Measurements from ENCODE around the gene MRC2. TPM values are rescaled to one million over a fixed set of nuclear protein-coding genes. Genes with fewer than 3 reads are reported as not detected.

MRC2 gene
- polyA plus RNA-seq, 2 of the 4 experiments (the other 2 are of a cell fraction), result 20.2 to 57.3 TPM

DNA sequence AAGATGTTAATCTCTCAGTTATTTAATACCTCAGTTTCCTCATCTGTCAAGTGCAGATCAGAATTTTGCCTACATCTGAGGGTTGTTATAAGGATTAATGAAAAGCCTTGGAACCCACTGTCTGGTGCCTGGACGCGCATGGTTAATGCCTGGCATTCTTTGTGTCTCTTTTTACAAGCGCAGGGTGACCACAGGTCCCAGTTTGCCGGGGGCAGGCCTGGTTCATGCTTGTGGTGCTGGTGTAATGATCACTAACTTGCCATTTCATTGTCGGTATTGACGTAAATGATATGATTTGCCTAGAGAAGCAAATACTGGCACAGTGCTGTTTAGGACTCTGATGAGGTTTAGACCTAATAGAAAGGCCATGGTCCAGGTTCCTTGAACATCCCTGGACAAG is 23.1 kb downstream of the MRC2 start:
- CTCF ChIA-PET, result interaction anchor here (1.2 kb wide), 1 partner anchor 43 kb away, joined by 3 read pairs; no protein-coding TSS in a partner anchor
- TF ChIP-seq, protein P1, sequence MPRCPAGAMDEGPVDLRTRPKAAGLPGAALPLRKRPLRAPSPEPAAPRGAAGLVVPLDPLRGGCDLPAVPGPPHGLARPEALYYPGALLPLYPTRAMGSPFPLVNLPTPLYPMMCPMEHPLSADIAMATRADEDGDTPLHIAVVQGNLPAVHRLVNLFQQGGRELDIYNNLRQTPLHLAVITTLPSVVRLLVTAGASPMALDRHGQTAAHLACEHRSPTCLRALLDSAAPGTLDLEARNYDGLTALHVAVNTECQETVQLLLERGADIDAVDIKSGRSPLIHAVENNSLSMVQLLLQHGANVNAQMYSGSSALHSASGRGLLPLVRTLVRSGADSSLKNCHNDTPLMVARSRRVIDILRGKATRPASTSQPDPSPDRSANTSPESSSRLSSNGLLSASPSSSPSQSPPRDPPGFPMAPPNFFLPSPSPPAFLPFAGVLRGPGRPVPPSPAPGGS (IDR thresholded peaks at IDR 0.05), result no peak
- TF ChIP-seq CEBPB (IDR thresholded peaks at IDR 0.05), result no peak
- no peak for TF ChIP-seq JUN (IDR thresholded peaks at IDR 0.05)
- TF ChIP-seq, protein P2, sequence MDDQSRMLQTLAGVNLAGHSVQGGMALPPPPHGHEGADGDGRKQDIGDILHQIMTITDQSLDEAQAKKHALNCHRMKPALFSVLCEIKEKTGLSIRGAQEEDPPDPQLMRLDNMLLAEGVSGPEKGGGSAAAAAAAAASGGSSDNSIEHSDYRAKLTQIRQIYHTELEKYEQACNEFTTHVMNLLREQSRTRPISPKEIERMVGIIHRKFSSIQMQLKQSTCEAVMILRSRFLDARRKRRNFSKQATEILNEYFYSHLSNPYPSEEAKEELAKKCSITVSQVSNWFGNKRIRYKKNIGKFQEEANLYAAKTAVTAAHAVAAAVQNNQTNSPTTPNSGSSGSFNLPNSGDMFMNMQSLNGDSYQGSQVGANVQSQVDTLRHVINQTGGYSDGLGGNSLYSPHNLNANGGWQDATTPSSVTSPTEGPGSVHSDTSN (IDR thresholded peaks at IDR 0.05), result no peak
- no peak for TF ChIP-seq RAD21 (conservative IDR thresholded peaks at IDR 0.05 in 1 of 2, IDR thresholded peaks at IDR 0.05 in 1 of 2)
- TF ChIP-seq ESRRA (IDR thresholded peaks at IDR 0.05; ENCODE audit: borderline replicate concordance, low read length), result no peak
- TF ChIP-seq POLR2AphosphoS2 (conservative IDR thresholded peaks at IDR 0.05; ENCODE audit: low read length), result no peak
- no peak for TF ChIP-seq MYC (IDR thresholded peaks at IDR 0.05; ENCODE audit: borderline replicate concordance, low read length)
- no peak for TF ChIP-seq CBX2 (IDR thresholded peaks at IDR 0.05; ENCODE audit: borderline replicate concordance, low read depth)
- Histone ChIP-seq H3K4me1 (peaks cover 15% of the 10 kb centered on the region), H3K27ac (no peak overlapping the region), H3K4me2 (no peak overlapping the region), H3K9me3 (no peaks in the 10 kb centered on the region), H3K4me3 (no peak overlapping the region)
- FAIRE-seq (no peak), ATAC-seq (no peak), DNase-seq (ENCODE audit: low read depth in 1 of 2, low spot score in 1 of 2) (no peak)
- POLR2A ChIA-PET, result no interaction called here
- 90% methylated on average over 6 of the region's 6 CpGs for WGBS (ENCODE audit: missing lambda C conversion rate)

DNA sequence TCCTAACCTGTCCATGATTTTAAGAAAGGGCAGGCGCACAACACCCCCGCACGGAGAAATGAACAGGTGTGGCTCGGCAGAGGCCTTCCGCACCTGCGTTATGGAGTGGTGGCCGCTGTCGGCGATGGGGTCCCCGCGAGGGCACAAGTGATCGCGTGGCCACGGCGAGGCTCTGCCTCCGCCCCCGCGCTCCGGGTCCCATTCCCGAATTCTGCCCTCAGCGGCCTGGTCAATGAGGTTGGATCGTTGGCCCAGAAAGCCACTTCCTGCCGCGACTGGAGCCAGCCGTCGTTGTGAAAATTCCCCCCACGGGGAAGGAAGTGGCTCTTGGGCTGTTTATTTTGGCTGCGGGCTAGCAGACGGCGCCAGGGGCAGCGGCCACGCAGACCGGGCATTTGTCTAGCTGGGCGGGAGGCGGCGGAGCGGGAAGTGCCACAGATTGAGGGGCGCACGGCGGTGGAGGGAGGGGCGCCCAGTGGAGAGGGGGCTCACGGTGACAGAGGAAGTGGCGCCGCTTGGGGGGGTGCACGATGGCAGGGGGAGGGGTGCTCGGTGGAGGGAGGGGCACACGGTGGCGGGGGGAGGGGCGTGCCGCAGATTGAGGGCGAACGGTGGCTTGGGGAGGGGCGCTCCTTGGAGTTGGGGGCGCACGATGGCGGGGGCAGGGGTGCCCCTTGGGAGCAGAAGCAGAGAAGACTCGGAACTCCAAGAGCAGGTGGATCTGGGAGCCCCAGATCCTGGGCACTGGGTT is 25.0 kb downstream of the MRC2 start:
- WGBS (ENCODE audit: missing lambda C conversion rate), result 15% methylated on average over 23 of the region's 57 CpGs
- peak overlapping the region; percentile 55 for H3K4me3 ChIP-seq
- ChIA-PET POLR2A (interaction anchor here (0.7 kb wide), 1 partner anchor 1301 kb away, joined by 4 read pairs; no protein-coding TSS in a partner anchor), CTCF (interaction anchor here (1.5 kb wide), 1 partner anchor 311 kb away, joined by 4 read pairs; no protein-coding TSS in a partner anchor)
- DNase-seq (ENCODE audit: low read depth in 1 of 2, low spot score in 1 of 2), result peak in 1 of 2 experiments; percentile 48
- FAIRE-seq, result no peak
- peaks cover 15% of the 10 kb centered on the region for H3K4me1 ChIP-seq
- H3K9me3 ChIP-seq, result no peaks in the 10 kb centered on the region
- peak; percentile 44 to 67 for ATAC-seq
- peak overlapping the region; percentile 99 for H3K4me2 ChIP-seq
- H3K27ac ChIP-seq, result peak overlapping the region; percentile 79 to 90
- TF ChIP-seq ZFP36 (IDR thresholded peaks at IDR 0.05; ENCODE audit: borderline replicate concordance, partially characterized antibody) (no peak), MAFK (IDR thresholded peaks at IDR 0.05; ENCODE audit: partially characterized antibody) (no peak), ESRRA (IDR thresholded peaks at IDR 0.05; ENCODE audit: borderline replicate concordance, low read length) (no peak), TFCP2L1 (CRISPR knock-in tag; IDR thresholded peaks at IDR 0.05) (peak; percentile 64; the same call in 1 of the 2 replicates), CBX8 (IDR thresholded peaks at IDR 0.05) (no peak), RNF2 (IDR thresholded peaks at IDR 0.05; ENCODE audit: borderline replicate concordance, low read depth) (no peak), CBX2 (IDR thresholded peaks at IDR 0.05; ENCODE audit: borderline replicate concordance, low read depth) (no peak), FOXS1 (CRISPR knock-in tag; IDR thresholded peaks at IDR 0.05) (peak; percentile 79; the same call in 1 of the 2 replicates), JUN (IDR thresholded peaks at IDR 0.05) (peak in 1 of 2 experiments; percentile 52; a peak in 3 of 5 replicates), FOSB (CRISPR knock-in tag; IDR thresholded peaks at IDR 0.05) (no peak)
- TF ChIP-seq, protein P3, sequence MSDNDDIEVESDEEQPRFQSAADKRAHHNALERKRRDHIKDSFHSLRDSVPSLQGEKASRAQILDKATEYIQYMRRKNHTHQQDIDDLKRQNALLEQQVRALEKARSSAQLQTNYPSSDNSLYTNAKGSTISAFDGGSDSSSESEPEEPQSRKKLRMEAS (IDR thresholded peaks at IDR 0.05), result no peak; the same call in none of the 2 replicates
- TF ChIP-seq, protein P4, sequence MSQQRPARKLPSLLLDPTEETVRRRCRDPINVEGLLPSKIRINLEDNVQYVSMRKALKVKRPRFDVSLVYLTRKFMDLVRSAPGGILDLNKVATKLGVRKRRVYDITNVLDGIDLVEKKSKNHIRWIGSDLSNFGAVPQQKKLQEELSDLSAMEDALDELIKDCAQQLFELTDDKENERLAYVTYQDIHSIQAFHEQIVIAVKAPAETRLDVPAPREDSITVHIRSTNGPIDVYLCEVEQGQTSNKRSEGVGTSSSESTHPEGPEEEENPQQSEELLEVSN (IDR thresholded peaks at IDR 0.05; ENCODE audit: borderline replicate concordance, low read depth), result peak; percentile 76
- TF ChIP-seq, protein P5, sequence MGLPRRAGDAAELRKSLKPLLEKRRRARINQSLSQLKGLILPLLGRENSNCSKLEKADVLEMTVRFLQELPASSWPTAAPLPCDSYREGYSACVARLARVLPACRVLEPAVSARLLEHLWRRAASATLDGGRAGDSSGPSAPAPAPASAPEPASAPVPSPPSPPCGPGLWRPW (IDR thresholded peaks at IDR 0.05), result no peak
- TF ChIP-seq, protein P6, sequence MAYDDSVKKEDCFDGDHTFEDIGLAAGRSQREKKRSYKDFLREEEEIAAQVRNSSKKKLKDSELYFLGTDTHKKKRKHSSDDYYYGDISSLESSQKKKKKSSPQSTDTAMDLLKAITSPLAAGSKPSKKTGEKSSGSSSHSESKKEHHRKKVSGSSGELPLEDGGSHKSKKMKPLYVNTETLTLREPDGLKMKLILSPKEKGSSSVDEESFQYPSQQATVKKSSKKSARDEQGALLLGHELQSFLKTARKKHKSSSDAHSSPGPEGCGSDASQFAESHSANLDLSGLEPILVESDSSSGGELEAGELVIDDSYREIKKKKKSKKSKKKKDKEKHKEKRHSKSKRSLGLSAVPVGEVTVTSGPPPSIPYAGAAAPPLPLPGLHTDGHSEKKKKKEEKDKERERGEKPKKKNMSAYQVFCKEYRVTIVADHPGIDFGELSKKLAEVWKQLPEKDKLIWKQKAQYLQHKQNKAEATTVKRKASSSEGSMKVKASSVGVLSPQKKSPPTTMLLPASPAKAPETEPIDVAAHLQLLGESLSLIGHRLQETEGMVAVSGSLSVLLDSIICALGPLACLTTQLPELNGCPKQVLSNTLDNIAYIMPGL (CRISPR knock-in tag; IDR thresholded peaks at IDR 0.05; ENCODE audit: borderline replicate concordance), result no peak
- TF ChIP-seq, protein P7, sequence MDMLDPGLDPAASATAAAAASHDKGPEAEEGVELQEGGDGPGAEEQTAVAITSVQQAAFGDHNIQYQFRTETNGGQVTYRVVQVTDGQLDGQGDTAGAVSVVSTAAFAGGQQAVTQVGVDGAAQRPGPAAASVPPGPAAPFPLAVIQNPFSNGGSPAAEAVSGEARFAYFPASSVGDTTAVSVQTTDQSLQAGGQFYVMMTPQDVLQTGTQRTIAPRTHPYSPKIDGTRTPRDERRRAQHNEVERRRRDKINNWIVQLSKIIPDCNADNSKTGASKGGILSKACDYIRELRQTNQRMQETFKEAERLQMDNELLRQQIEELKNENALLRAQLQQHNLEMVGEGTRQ (IDR thresholded peaks at IDR 0.05), result no peak
- TF ChIP-seq, protein P8, sequence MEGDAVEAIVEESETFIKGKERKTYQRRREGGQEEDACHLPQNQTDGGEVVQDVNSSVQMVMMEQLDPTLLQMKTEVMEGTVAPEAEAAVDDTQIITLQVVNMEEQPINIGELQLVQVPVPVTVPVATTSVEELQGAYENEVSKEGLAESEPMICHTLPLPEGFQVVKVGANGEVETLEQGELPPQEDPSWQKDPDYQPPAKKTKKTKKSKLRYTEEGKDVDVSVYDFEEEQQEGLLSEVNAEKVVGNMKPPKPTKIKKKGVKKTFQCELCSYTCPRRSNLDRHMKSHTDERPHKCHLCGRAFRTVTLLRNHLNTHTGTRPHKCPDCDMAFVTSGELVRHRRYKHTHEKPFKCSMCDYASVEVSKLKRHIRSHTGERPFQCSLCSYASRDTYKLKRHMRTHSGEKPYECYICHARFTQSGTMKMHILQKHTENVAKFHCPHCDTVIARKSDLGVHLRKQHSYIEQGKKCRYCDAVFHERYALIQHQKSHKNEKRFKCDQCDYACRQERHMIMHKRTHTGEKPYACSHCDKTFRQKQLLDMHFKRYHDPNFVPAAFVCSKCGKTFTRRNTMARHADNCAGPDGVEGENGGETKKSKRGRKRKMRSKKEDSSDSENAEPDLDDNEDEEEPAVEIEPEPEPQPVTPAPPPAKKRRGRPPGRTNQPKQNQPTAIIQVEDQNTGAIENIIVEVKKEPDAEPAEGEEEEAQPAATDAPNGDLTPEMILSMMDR (IDR thresholded peaks at IDR 0.05), result no peak
- TF ChIP-seq, protein P2 (IDR thresholded peaks at IDR 0.05), result peak; percentile 40; the same call in 1 of the 2 replicates
- TF ChIP-seq, protein P9, sequence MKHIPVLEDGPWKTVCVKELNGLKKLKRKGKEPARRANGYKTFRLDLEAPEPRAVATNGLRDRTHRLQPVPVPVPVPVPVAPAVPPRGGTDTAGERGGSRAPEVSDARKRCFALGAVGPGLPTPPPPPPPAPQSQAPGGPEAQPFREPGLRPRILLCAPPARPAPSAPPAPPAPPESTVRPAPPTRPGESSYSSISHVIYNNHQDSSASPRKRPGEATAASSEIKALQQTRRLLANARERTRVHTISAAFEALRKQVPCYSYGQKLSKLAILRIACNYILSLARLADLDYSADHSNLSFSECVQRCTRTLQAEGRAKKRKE (CRISPR knock-in tag; IDR thresholded peaks at IDR 0.05; ENCODE audit: low read depth), result no peak

Measured in A549 (cell line).